ENCODE measurements around the gene PLTP. TPM values are rescaled to one million over a fixed set of nuclear protein-coding genes. Genes with fewer than 3 reads are reported as not detected.

PLTP gene
- total and polyA plus RNA-seq, 2 experiments from 2014 or later, result 22.6 to 25.7 TPM

DNA sequence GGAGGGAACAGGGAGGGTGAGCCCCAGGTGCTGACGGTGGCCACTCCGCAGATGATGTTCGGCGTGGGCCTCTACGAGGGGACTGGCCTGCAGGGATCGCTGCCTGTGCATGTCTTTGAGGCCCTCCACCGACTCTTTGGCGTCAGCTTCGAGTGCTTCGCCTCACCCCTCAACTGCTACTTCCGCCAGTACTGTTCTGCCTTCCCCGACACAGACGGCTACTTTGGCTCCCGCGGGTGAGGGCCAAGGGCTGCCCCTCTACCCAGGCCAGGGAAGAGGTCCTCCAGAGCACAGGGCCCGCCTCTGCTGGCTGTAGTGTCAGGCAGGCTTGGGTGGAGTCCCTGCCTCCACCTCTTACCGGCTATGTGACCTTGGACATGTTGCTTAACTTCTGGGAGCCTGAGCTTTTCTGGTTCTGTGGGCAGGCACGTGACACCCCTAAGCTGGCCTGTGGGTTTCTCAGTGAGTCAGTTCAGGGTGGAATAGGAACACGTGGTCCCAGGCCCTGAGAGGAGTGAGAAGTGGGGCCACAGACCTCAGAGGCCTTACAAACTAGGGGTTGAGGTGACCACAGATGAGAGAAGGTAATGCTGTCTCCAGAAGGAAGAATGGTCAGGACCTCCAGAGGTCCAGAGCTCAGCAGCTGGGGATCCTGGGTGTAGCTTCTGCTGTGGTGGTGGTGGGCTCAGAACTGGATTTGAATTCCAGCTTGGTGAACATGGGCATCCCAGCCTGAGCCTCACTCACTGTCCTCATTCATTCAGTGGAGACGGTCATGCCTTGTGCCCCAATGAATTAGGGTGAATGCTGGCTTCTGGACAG is 34.4 kb upstream of the PLTP start:
- H3K4me3 ChIP-seq, result no peak overlapping the region

DNA sequence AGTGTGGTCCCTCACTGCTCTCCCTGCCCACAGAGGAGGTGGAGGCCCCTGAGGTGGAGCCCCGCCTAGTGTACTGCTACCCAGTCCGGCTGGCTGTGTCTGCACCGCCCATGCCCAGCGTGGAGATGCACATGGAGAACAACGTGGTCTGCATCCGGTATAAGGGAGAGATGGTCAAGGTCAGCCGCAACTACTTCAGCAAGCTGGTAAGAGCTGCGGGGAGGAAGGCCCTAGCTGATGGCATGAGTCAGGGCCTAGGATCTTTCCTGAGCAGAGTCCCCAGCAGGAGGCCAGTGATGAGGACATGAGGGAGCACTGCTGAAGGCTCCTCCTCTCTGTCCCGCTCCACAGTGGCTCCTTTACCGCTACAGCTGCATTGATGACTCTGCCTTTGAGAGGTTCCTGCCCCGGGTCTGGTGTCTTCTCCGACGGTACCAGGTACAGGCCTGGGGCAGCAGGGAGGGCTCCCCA is 33.8 kb upstream of the PLTP start:
- Histone ChIP-seq H3K9me3 (ENCODE audit: low read depth) (no peaks in the 10 kb centered on the region), H3K4me1 (ENCODE audit: insufficient read depth) (peaks cover 13% of the 10 kb centered on the region; the same call in 1 of the 2 replicates), H4K20me1 (ENCODE audit: insufficient read depth) (no peaks in the 10 kb centered on the region), H3F3A (ENCODE audit: insufficient read depth) (peaks cover 27% of the 10 kb centered on the region; the same call in 1 of the 2 replicates), H3K27me3 (replicated peaks; ENCODE audit: insufficient read depth) (no peaks in the 10 kb centered on the region), H3K79me2 (ENCODE audit: insufficient read depth) (no peaks in the 10 kb centered on the region), H2AFZ (no peak overlapping the region), H3K9ac (0 out of 2 replicates have a peak overlapping the region, but pooled peaks have one; percentile 60), H3K36me3 (ENCODE audit: low read depth) (peaks cover 20% of the 10 kb centered on the region; the same call in 1 of the 2 replicates), H3K4me3 (no peak overlapping the region), H3K27ac (no peak overlapping the region), H3K4me2 (ENCODE audit: unreplicated experiment) (no peak overlapping the region), H3K9me2 (ENCODE audit: insufficient read depth) (no peaks in the 10 kb centered on the region)
- in situ Hi-C loops (cut with MboI), result no loop called here
- peak; percentile 51 for DNase-seq
- WGBS, 2 experiments (ENCODE audit: low coverage in 1 of 2, low lambda C conversion rate in 2 of 2, missing lambda C conversion rate in 2 of 2), result 80 to 85% methylated on average over 12 to 13 of the region's 13 CpGs
- TF ChIP-seq EZH2phosphoT487 (IDR thresholded peaks at IDR 0.05; ENCODE audit: insufficient read depth, low read depth), result no peak
- no peak for TF ChIP-seq EZH2 (IDR thresholded peaks at IDR 0.05; ENCODE audit: insufficient read depth, poor library complexity, severe bottlenecking)

More for the DNA sequence above, 34.4 kb upstream of the PLTP start:
- H3K27ac ChIP-seq, result peak overlapping the region; percentile 61
- H3K79me2 ChIP-seq (ENCODE audit: insufficient read depth), result no peaks in the 10 kb centered on the region
- no peak overlapping the region for H2AFZ ChIP-seq
- no peak for TF ChIP-seq EZH2 (IDR thresholded peaks at IDR 0.05; ENCODE audit: insufficient read depth, poor library complexity, severe bottlenecking)
- no peak for TF ChIP-seq EZH2phosphoT487 (IDR thresholded peaks at IDR 0.05; ENCODE audit: insufficient read depth, low read depth)
- DNase-seq, result peak; percentile 82
- in situ Hi-C loops (cut with MboI), result no loop called here
- H3K4me1 ChIP-seq (ENCODE audit: insufficient read depth), result peaks cover 13% of the 10 kb centered on the region; the same call in 1 of the 2 replicates
- no peaks in the 10 kb centered on the region for H3K9me3 ChIP-seq (ENCODE audit: low read depth)
- 71 to 81% methylated on average over 20 of the region's 20 CpGs for WGBS, 2 experiments (ENCODE audit: low coverage in 1 of 2, low lambda C conversion rate in 2 of 2, missing lambda C conversion rate in 2 of 2)
- peaks cover 27% of the 10 kb centered on the region; the same call in 1 of the 2 replicates for H3F3A ChIP-seq (ENCODE audit: insufficient read depth)
- H4K20me1 ChIP-seq (ENCODE audit: insufficient read depth), result no peaks in the 10 kb centered on the region
- no peak overlapping the region for H3K4me2 ChIP-seq (ENCODE audit: unreplicated experiment)
- no peaks in the 10 kb centered on the region for H3K27me3 ChIP-seq (replicated peaks; ENCODE audit: insufficient read depth)
- H3K9ac ChIP-seq, result peak overlapping the region; percentile 60
- H3K9me2 ChIP-seq (ENCODE audit: insufficient read depth), result no peaks in the 10 kb centered on the region
- H3K36me3 ChIP-seq (ENCODE audit: low read depth), result peaks cover 15% of the 10 kb centered on the region; the same call in 1 of the 2 replicates

DNA sequence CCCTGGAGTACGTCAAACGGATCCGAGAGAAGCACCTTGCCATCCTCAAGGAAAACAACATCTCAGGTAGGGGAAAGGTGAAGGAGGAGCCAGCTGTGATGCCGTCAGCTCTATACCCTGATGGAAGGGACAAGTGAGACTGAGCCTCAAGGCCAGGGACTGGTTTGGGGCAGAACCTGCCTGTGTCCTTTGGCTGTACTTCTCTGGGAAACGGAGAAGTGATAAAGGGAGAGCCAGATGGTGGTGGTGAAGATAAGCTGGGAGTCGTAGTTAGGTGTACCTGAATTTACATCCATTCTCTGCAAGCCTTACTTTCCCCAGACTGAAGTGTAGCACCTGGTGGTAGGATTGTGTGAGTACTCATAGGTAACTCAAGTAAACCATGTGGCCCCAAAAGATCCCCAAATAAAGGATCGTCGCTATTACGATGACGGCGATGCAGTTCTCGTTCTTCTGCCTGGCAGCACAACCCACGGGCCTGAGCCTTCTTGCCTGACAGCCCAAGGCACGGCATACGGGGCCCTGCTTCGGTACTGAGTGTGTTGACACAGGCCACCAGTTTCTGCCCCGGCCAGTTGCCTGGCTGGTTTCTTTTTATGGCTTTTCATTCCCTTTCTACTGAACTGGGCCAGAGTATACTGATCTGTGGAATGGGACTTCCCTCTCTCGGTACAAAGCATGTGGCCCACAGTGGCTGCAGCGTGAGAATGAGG is 33.2 kb upstream of the PLTP start:
- H3F3A ChIP-seq (ENCODE audit: insufficient read depth), result peaks cover 27% of the 10 kb centered on the region; the same call in 1 of the 2 replicates
- peak overlapping the region; percentile 56 for H3K27ac ChIP-seq
- no peaks in the 10 kb centered on the region for H3K9me3 ChIP-seq (ENCODE audit: low read depth)
- H3K36me3 ChIP-seq (ENCODE audit: low read depth), result peaks cover 20% of the 10 kb centered on the region; the same call in 1 of the 2 replicates
- no peak overlapping the region for H2AFZ ChIP-seq
- peak overlapping the region; percentile 42; the same call in 1 of the 2 replicates for H3K9ac ChIP-seq
- H3K4me3 ChIP-seq, result no peak overlapping the region
- H3K9me2 ChIP-seq (ENCODE audit: insufficient read depth), result no peaks in the 10 kb centered on the region
- 88 to 90% methylated on average over 19 of the region's 19 CpGs for WGBS, 2 experiments (ENCODE audit: low coverage in 1 of 2, low lambda C conversion rate in 2 of 2, missing lambda C conversion rate in 2 of 2)
- no peaks in the 10 kb centered on the region for H4K20me1 ChIP-seq (ENCODE audit: insufficient read depth)
- peaks cover 13% of the 10 kb centered on the region; the same call in 1 of the 2 replicates for H3K4me1 ChIP-seq (ENCODE audit: insufficient read depth)
- TF ChIP-seq EZH2phosphoT487 (IDR thresholded peaks at IDR 0.05; ENCODE audit: insufficient read depth, low read depth), result no peak
- TF ChIP-seq EZH2 (IDR thresholded peaks at IDR 0.05; ENCODE audit: insufficient read depth, poor library complexity, severe bottlenecking), result no peak
- no peaks in the 10 kb centered on the region for H3K79me2 ChIP-seq (ENCODE audit: insufficient read depth)
- no peak overlapping the region for H3K4me2 ChIP-seq (ENCODE audit: unreplicated experiment)
- in situ Hi-C loops (cut with MboI), result no loop called here
- DNase-seq, result no peak
- H3K27me3 ChIP-seq (replicated peaks; ENCODE audit: insufficient read depth), result no peaks in the 10 kb centered on the region

Measured in GM23248 (cell line).